Thyroid gland (tissue), 4 donors: Measurements from ENCODE around the gene CCDC148. TPM values are rescaled to one million over a fixed set of nuclear protein-coding genes. Genes with fewer than 3 reads are reported as not detected.
A peak's percentile ranks its signal among the peaks of the same experiment; 100 is the strongest.

Source experiments
- DNase-seq, 2 donors: peaks; one replicate each; pipeline ENCODE4 v3.0.0-alpha.2; 2019
- H3K27ac ChIP-seq, 3 donors: fragments of 200-600 bp; sonication (generic); 1 replicate in 2 of 3; 2 replicates in 1 of 3; pipeline ENCODE4 v1.5.1; 2016 to 2019; ENCODE audit warnings: mild to moderate bottlenecking in 1 of 3, moderate library complexity in 1 of 3
- H3K27me3 ChIP-seq: fragments of 200-600 bp; sonication (generic); one replicate; pipeline ENCODE4 v1.5.1; 2019
- H3K36me3 ChIP-seq, 2 donors: fragments of 200-600 bp; sonication (generic); one replicate each; pipeline ENCODE4 v1.5.1; 2016 to 2019
- H3K4me1 ChIP-seq, 2 donors: fragments of 200-600 bp; sonication (generic); one replicate each; pipeline ENCODE4 v1.5.1; 2017 to 2019
- H3K4me3 ChIP-seq, 3 donors: fragments of 200-600 bp; sonication (generic); replicated peaks in 1 of 3; 1 replicate in 2 of 3; 2 replicates in 1 of 3; pipeline ENCODE4 v1.5.1; 2016; ENCODE audit warnings: mild to moderate bottlenecking in 1 of 3
- H3K9me3 ChIP-seq: fragments of 200-600 bp; sonication (generic); one replicate; pipeline ENCODE4 v1.5.1; 2017
- CTCF ChIP-seq, 6 experiments: fragments of 200-600 bp in 3 of 6; fragments of 450-650 bp in 3 of 6; sonication (generic) in 3 of 6; IDR thresholded peaks; one replicate each; pipeline ENCODE4 v1.5.1; 2016 to 2019; ENCODE audit warnings: antibody characterized with exemption in 6 of 6, mild to moderate bottlenecking in 2 of 6, inconsistent platforms in 1 of 6, moderate library complexity in 1 of 6
- POLR2A ChIP-seq, 2 donors: fragments of 450-650 bp; IDR thresholded peaks; one replicate each; pipeline ENCODE4 v1.6.1; 2017; ENCODE audit warnings: antibody characterized with exemption in 2 of 2, mild to moderate bottlenecking in 2 of 2, moderate library complexity in 1 of 2
- WGBS, 2 donors: methylation state at CpG; one replicate each; pipeline ENCODE4 v1.1.5; 2017; 5-methylcytosine and 5-hydroxymethylcytosine counted together
- intact Hi-C: fragments of 100-400 bp; cut with DNase I; formaldehyde crosslinking; loops from one replicate; pipeline ENCODE4 v1.15.1; 2023
- total RNA-seq, 4 donors: library from RNA; depleted of rRNA; stranded (reverse); fragments of >200 nt; gene quantifications; one replicate each; pipeline ENCODE4 v1.2.3, GENCODE V29; 2016

The CCDC148 gene
- total RNA-seq, 4 donors from 2014 or later: 4.6 to 10.7 (median 7.4) TPM

- H3K9me3 ChIP-seq: no peaks in the 10 kb centered on the region
- H3K27ac ChIP-seq: no peak overlapping the region
- intact Hi-C loops: no loop called here
- TF ChIP-seq CTCF (IDR thresholded peaks at IDR 0.05) (no peak), POLR2A (IDR thresholded peaks at IDR 0.05) (no peak)
- no peaks in the 10 kb centered on the region for H3K36me3 ChIP-seq
- DNase-seq: no peak
- 98 to 99% methylated on average over 4 of the region's 4 CpGs for WGBS, 2 donors
- H3K27me3 ChIP-seq: no peaks in the 10 kb centered on the region
- H3K4me1 ChIP-seq: peaks cover 0 to 3% of the 10 kb centered on the region in 2 donors
- H3K4me3 ChIP-seq: no peak overlapping the region
Measured at GRCh38 chr2:158467248-158467647, 10.7 kb upstream of the CCDC148 start.

GRCh38 chr2:158464426-158465281, 8.1 kb upstream of the CCDC148 start:
- Histone ChIP-seq H3K4me1 (peaks cover 5 to 11% of the 10 kb centered on the region in 2 donors), H3K36me3 (no peaks in the 10 kb centered on the region), H3K27ac (no peak overlapping the region), H3K27me3 (no peaks in the 10 kb centered on the region), H3K9me3 (no peaks in the 10 kb centered on the region), H3K4me3 (no peak overlapping the region)
- intact Hi-C loops: no loop called here
- WGBS, 2 donors: 87 to 88% methylated on average over 4 of the region's 4 CpGs
- DNase-seq: no peak
- TF ChIP-seq CTCF (IDR thresholded peaks at IDR 0.05) (peak in 4 of 6 experiments; percentile 17 to 55 (median 44)), POLR2A (IDR thresholded peaks at IDR 0.05) (no peak)

GRCh38 chr2:158463496-158464095, 7.0 kb upstream of the CCDC148 start:
- H3K27ac ChIP-seq: no peak overlapping the region
- no peaks in the 10 kb centered on the region for H3K9me3 ChIP-seq
- 78 to 81% methylated on average over 6 of the region's 6 CpGs for WGBS, 2 donors
- H3K4me1 ChIP-seq: peaks cover 11 to 13% of the 10 kb centered on the region in 2 donors
- intact Hi-C loops: no loop called here
- no peaks in the 10 kb centered on the region for H3K27me3 ChIP-seq
- H3K4me3 ChIP-seq: no peak overlapping the region
- H3K36me3 ChIP-seq: no peaks in the 10 kb centered on the region
- DNase-seq: no peak
- TF ChIP-seq CTCF (IDR thresholded peaks at IDR 0.05) (no peak), POLR2A (IDR thresholded peaks at IDR 0.05) (no peak)

- WGBS, 2 donors: 59 to 77% methylated on average over 3 of the region's 3 CpGs
- peak in 2 of 6 experiments; percentile 12 to 32 for TF ChIP-seq CTCF (IDR thresholded peaks at IDR 0.05)
- no peak for TF ChIP-seq POLR2A (IDR thresholded peaks at IDR 0.05)
- Histone ChIP-seq H3K9me3 (no peaks in the 10 kb centered on the region), H3K27ac (peak overlapping the region in 1 of 3 donors; percentile 19), H3K4me3 (no peak overlapping the region), H3K36me3 (no peaks in the 10 kb centered on the region), H3K27me3 (no peaks in the 10 kb centered on the region), H3K4me1 (peaks cover 11 to 23% of the 10 kb centered on the region in 2 donors)
- no peak for DNase-seq
- intact Hi-C loops: no loop called here
Measured at GRCh38 chr2:158460632-158461297, 4.2 kb upstream of the CCDC148 start.
